K562 (cell line): Measurements from ENCODE around the gene MRM3. TPM values are rescaled to one million over a fixed set of nuclear protein-coding genes. Genes with fewer than 3 reads are reported as not detected.

Source experiments
- ATAC-seq: fragments of 200-7000 bp; cut with Tn5 transposase; 3 replicates; pipeline ENCODE4 v1.9.1; 2020; ENCODE audit warnings: moderate library complexity
- BruUV-seq: library from RNA; stranded (reverse); fragments of 400-500 nt; replicated peaks from 2 replicates; lab custom pipeline; 2021; lab: Mats Ljungman, UMichigan
- CTCF ChIA-PET: fragments of 300-600 bp; formaldehyde crosslinking; extraction: SDS; loops from one replicate; lab custom pipeline; 2021; ENCODE audit warnings: low intra/inter-chr PET ratio; lab: Yijun Ruan, JAX
- POLR2A ChIA-PET: fragments of 300-600, 350-650 bp; sonication (Branson Sonifier 250); formaldehyde crosslinking; extraction: SDS; loops from one replicate; lab custom pipeline; 2021; ENCODE audit warnings: antibody characterized with exemption, inconsistent platforms; lab: Yijun Ruan, JAX
- DNase-seq, 4 experiments: peaks; one replicate each; pipeline versions ENCODE4 v3.0.0 to v3.0.0-alpha.2; 2011 to 2018; ENCODE audit warnings: low spot score in 3 of 4, mixed read lengths in 3 of 4; ENCODE audit errors: extremely low read depth in 1 of 4
- FAIRE-seq: peaks from 2 replicates; lab custom pipeline; 2011; peaks lifted over from hg19 to GRCh38; lab: Jason Lieb, UNC
- H2AFZ ChIP-seq: 2 replicates; pipeline ENCODE4 v1.6.0; 2011; ENCODE audit warnings: low read depth, low read length, control low read depth, inconsistent platforms
- H3K27ac ChIP-seq: fragments of 200-600 bp; 3 replicates; pipeline ENCODE4 v1.8.0; 2011; ENCODE audit warnings: low read depth, mild to moderate bottlenecking, control low read depth, inconsistent platforms, low read length, moderate library complexity, mixed read lengths; ENCODE audit errors: extremely low read depth
- H3K27me3 ChIP-seq, 2 experiments: fragments of 300-600 bp in 1 of 2; 2 replicates in 1 of 2; 3 replicates in 1 of 2; pipeline versions ENCODE4 v1.6.0 to v1.8.0; 2011; ENCODE audit warnings: inconsistent platforms in 2 of 2, low read length in 2 of 2, mild to moderate bottlenecking in 1 of 2, mixed read lengths in 1 of 2, moderate library complexity in 1 of 2; ENCODE audit not compliant: control insufficient read depth in 2 of 2, insufficient read depth in 2 of 2
- H3K36me3 ChIP-seq: fragments of 300-600 bp; 3 replicates; pipeline ENCODE4 v1.8.0; 2011; ENCODE audit warnings: mild to moderate bottlenecking, low read length, inconsistent platforms; ENCODE audit not compliant: control insufficient read depth, insufficient read depth
- H3K4me1 ChIP-seq, 2 experiments: fragments of 200-600 bp in 1 of 2; replicated peaks in 1 of 2; 2 replicates in 1 of 2; 3 replicates in 1 of 2; pipeline versions ENCODE4 v1.5.1 to v1.8.0; 2011; ENCODE audit warnings: inconsistent platforms in 2 of 2, low read length in 2 of 2, mild to moderate bottlenecking in 1 of 2, mixed read lengths in 1 of 2, moderate library complexity in 1 of 2; ENCODE audit not compliant: control insufficient read depth in 2 of 2, insufficient read depth in 2 of 2
- H3K4me2 ChIP-seq: 2 replicates; pipeline ENCODE4 v1.6.1; 2011; ENCODE audit warnings: low read length, control low read depth, inconsistent platforms, mixed read lengths; ENCODE audit not compliant: insufficient read depth
- H3K4me3 ChIP-seq: fragments of 200-600 bp; sonication (generic), shearing (Covaris generic); 2 replicates; pipeline ENCODE4 v1.5.1; 2016; ENCODE audit warnings: control low read depth, inconsistent platforms
- H3K79me2 ChIP-seq: fragments of 200-600 bp; 3 replicates; pipeline ENCODE4 v1.8.0; 2011; ENCODE audit warnings: low read length, inconsistent platforms; ENCODE audit not compliant: control insufficient read depth, insufficient read depth
- H3K9ac ChIP-seq, 2 experiments: 2 replicates each; pipeline versions ENCODE4 v1.6.0 to v1.6.1; 2011; ENCODE audit warnings: low read depth in 2 of 2, low read length in 2 of 2, control low read depth in 1 of 2, inconsistent platforms in 1 of 2, mild to moderate bottlenecking in 1 of 2, mixed read lengths in 1 of 2; ENCODE audit not compliant: insufficient read depth in 1 of 2
- H3K9me1 ChIP-seq: one replicate; pipeline ENCODE4 v1.6.0; 2011; ENCODE audit warnings: inconsistent platforms, mild to moderate bottlenecking, low read length, moderate library complexity; ENCODE audit not compliant: control insufficient read depth, insufficient read depth
- H3K9me3 ChIP-seq: replicated peaks from 2 replicates; pipeline ENCODE4 v1.5.1; 2011; ENCODE audit warnings: low read depth, low read length, inconsistent platforms; ENCODE audit not compliant: control insufficient read depth, insufficient read depth
- H4K20me1 ChIP-seq: replicated peaks from 2 replicates; pipeline ENCODE4 v1.6.1; 2011; ENCODE audit warnings: low read length, inconsistent platforms, mixed read lengths; ENCODE audit not compliant: control insufficient read depth, insufficient read depth
- ATF6 ChIP-seq: sonication (generic); formaldehyde crosslinking; IDR thresholded peaks from 2 replicates; pipeline ENCODE4 v1.4.0; 2020; ENCODE audit warnings: mild to moderate bottlenecking, missing genetic modification reagents
- CCNT2 ChIP-seq: IDR thresholded peaks from 2 replicates; pipeline ENCODE4 v1.6.1; 2011; ENCODE audit warnings: borderline replicate concordance, low read depth, mild to moderate bottlenecking, moderate library complexity, mixed read lengths, low read length; ENCODE audit not compliant: insufficient read length; ENCODE audit errors: extremely low read depth
- EWSR1 ChIP-seq: fragments of 450-650 bp; IDR thresholded peaks from 2 replicates; pipeline ENCODE4 v1.6.1; 2018; ENCODE audit warnings: borderline replicate concordance, mild to moderate bottlenecking, low read depth, moderate library complexity; ENCODE audit not compliant: partially characterized antibody
- HNRNPH1 ChIP-seq: fragments of 200-400 bp; formaldehyde crosslinking; optimal IDR thresholded peaks from 2 replicates; pipeline ENCODE3; 2017; ENCODE audit warnings: low read depth, mild to moderate bottlenecking, low read length, moderate library complexity
- MEIS2 ChIP-seq: fragments of 450-650 bp; IDR thresholded peaks from 2 replicates; pipeline ENCODE4 v1.6.1; 2014; ENCODE audit warnings: mild to moderate bottlenecking; ENCODE audit not compliant: partially characterized antibody
- POLR2G ChIP-seq: fragments of 200-400 bp; formaldehyde crosslinking; IDR thresholded peaks from 2 replicates; pipeline ENCODE4 v1.6.1; 2017; ENCODE audit warnings: low read depth, mild to moderate bottlenecking, antibody characterized with exemption, low read length, moderate library complexity
- SAFB2 ChIP-seq: fragments of 200-400 bp; formaldehyde crosslinking; IDR thresholded peaks from 2 replicates; pipeline ENCODE4 v1.6.1; 2018; ENCODE audit warnings: borderline replicate concordance, low read length, low read depth, moderate library complexity; ENCODE audit not compliant: severe bottlenecking
- SMAD3 ChIP-seq: fragments of 450-650 bp; formaldehyde crosslinking; conservative IDR thresholded peaks from 2 replicates; pipeline ENCODE4 v1.4.0; 2020; ENCODE audit warnings: mild to moderate bottlenecking
- USF2 ChIP-seq: sonication (generic); formaldehyde crosslinking; IDR thresholded peaks from 2 replicates; pipeline ENCODE4 v1.5.0; 2020; ENCODE audit warnings: missing genetic modification reagents
- WGBS: fragments of 100-300 bp; shearing (Covaris generic); methylation state at CpG from one replicate; pipeline ENCODE4 v1.1.6; 2016; ENCODE audit warnings: low coverage, mixed read lengths; ENCODE audit not compliant: insufficient coverage; ENCODE audit errors: missing lambda C conversion rate; 5-methylcytosine and 5-hydroxymethylcytosine counted together
- in situ Hi-C: fragments of 300-500 bp; cut with MboI; formaldehyde crosslinking; loops from 4 replicates; pipeline ENCODE4 v1.15.0; 2018; ENCODE audit warnings: inconsistent platforms, mixed read lengths
- intact Hi-C: fragments of 100-400 bp; cut with micrococcal nuclease; formaldehyde crosslinking; loops from 2 replicates; pipeline ENCODE4 v1.14.2; 2022
- polyA plus RNA-seq, 8 experiments: library from polyadenylated mRNA; depleted of rRNA in 4 of 8; stranded (reverse) in 5 of 8; unstranded in 3 of 8; fragments of >200 nt; fragmentation: Nextera tagmentation in 2 of 8; fragmentation: Illumina TruSeq in 1 of 8; extraction: Ambion mirVana in 2 of 8; extraction: Trizol in 1 of 8; gene quantifications; 2 replicates each; pipeline versions ENCODE4 v1.2.1 to v1.2.3, GENCODE V29; 2011 to 2014; ENCODE audit warnings: inconsistent platforms in 1 of 8, missing spikeins in 1 of 8
- total RNA-seq, 7 experiments: library from RNA; depleted of rRNA in 6 of 7; stranded (reverse); fragments of >200 nt in 6 of 7; fragmentation: Illumina TruSeq in 2 of 7; extraction: Trizol in 2 of 7; gene quantifications; 2 replicates each; pipeline versions ENCODE4 v1.2.1 to v1.2.3, GENCODE V29; 2011 to 2021; ENCODE audit warnings: low replicate concordance in 1 of 7
- TF ChIP-seq, protein P1 (sequence below): sonication (generic); formaldehyde crosslinking; IDR thresholded peaks from 2 replicates; pipeline ENCODE4 v1.8.0; 2022; ENCODE audit warnings: mild to moderate bottlenecking, missing genetic modification reagents
- TF ChIP-seq, protein P2 (sequence below), 2 experiments: fragments of 450-650 bp; conservative IDR thresholded peaks; 2 replicates each; pipeline ENCODE4 v1.6.1; 2017; ENCODE audit warnings: mild to moderate bottlenecking in 2 of 2, moderate library complexity in 2 of 2

Gene MRM3
- total and polyA plus RNA-seq, 9 of the 15 experiments (the other 6 are each of a cell fraction or from before 2014, with no cell fraction given), result 2.4 to 24.8 (median 18.3) TPM

DNA sequence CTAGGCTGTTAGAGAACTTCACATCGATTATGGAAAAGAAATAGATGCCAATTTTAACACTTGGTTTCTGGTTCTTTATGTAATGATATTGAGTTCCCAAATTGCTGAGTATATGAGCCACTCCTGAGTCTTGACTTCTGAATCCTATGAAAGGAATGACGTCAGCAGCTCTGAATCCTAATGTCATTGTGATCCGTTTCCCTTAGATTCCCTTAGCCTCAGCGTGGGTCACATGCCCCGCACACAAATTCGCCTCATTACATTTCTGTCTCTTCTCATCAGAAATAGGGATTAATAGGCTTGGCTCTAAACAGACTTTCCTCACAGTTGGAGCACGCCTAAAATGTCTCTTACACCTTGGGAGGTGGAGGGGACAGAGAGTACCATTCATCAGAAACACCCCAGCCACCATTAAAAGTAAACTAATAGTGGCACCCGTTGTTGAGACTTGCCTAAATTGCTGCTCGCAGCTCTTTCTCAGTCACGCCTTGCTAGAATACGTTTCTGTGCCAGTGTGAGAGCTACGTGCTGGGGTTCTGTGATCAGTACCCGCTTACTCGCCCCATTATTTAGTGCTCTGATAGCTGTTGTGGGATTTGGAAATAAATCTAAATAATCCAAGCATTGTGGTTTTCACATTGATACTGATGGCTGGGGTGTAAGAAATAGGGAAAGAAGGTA, 7.1 kb downstream of the MRM3 start:
- Histone ChIP-seq H3K4me2 (no peak overlapping the region), H3K36me3 (peaks cover 67% of the 10 kb centered on the region; the same call in 2 of the 3 replicates), H3K9me3 (no peaks in the 10 kb centered on the region), H3K27ac (no peak overlapping the region), H3K27me3 (no peaks in the 10 kb centered on the region), H3K4me1 (peaks cover under 1 to 4% of the 10 kb centered on the region in 2 experiments; a peak in 3 of 5 replicates), H2AFZ (no peak overlapping the region), H4K20me1 (no peaks in the 10 kb centered on the region), H3K9ac (no peak overlapping the region), H3K4me3 (no peak overlapping the region), H3K79me2 (peaks cover 8% of the 10 kb centered on the region), H3K9me1 (no peaks in the 10 kb centered on the region)
- ATAC-seq (no peak), DNase-seq (no peak), FAIRE-seq (no peak)
- intact Hi-C loops (no loop called here), in situ Hi-C loops (loop anchor here (5.0 kb wide), 1 partner anchor 198 kb away; no protein-coding TSS in a partner anchor)
- ChIA-PET POLR2A (interaction anchor here (0.6 kb wide), 1 partner anchor 599 kb away, joined by 3 read pairs; no protein-coding TSS in a partner anchor), CTCF (no interaction called here)
- BruUV-seq, result no TSS peak
- WGBS, result 95% methylated on average over 14 of the region's 14 CpGs
- no peak for TF ChIP-seq ATF6 (CRISPR knock-in tag)
- no peak for TF ChIP-seq MEIS2
- no peak for TF ChIP-seq SMAD3
- TF ChIP-seq, protein P1, sequence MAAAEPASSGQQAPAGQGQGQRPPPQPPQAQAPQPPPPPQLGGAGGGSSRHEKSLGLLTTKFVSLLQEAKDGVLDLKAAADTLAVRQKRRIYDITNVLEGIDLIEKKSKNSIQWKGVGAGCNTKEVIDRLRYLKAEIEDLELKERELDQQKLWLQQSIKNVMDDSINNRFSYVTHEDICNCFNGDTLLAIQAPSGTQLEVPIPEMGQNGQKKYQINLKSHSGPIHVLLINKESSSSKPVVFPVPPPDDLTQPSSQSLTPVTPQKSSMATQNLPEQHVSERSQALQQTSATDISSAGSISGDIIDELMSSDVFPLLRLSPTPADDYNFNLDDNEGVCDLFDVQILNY (CRISPR knock-in tag), result no peak
- TF ChIP-seq, protein P2, sequence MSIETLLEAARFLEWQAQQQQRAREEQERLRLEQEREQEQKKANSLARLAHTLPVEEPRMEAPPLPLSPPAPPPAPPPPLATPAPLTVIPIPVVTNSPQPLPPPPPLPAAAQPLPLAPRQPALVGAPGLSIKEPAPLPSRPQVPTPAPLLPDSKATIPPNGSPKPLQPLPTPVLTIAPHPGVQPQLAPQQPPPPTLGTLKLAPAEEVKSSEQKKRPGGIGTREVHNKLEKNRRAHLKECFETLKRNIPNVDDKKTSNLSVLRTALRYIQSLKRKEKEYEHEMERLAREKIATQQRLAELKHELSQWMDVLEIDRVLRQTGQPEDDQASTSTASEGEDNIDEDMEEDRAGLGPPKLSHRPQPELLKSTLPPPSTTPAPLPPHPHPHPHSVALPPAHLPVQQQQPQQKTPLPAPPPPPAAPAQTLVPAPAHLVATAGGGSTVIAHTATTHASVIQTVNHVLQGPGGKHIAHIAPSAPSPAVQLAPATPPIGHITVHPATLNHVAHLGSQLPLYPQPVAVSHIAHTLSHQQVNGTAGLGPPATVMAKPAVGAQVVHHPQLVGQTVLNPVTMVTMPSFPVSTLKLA (conservative IDR thresholded peaks at IDR 0.05), result no peak
- no peak for TF ChIP-seq SAFB2
- no peak for TF ChIP-seq EWSR1
- TF ChIP-seq USF2 (CRISPR knock-in tag), result no peak
- TF ChIP-seq POLR2G, result no peak
- TF ChIP-seq CCNT2, result no peak
- TF ChIP-seq HNRNPH1, result no peak
